ENCODE measurements around the gene KRTAP10-8.

GRCh38 chr21:44613386-44614155 lies 1.7 kb downstream of the KRTAP10-8 start:
- TF ChIP-seq CTCF (conservative IDR thresholded peaks at IDR 0.05 in 1 of 2, IDR thresholded peaks at IDR 0.05 in 1 of 2; ENCODE audit: extremely low read depth in 1 of 2, insufficient read depth in 1 of 2, low read depth in 1 of 2, low read length in 2 of 2) (no peak), EZH2 (IDR thresholded peaks at IDR 0.05; ENCODE audit: borderline replicate concordance, low read length) (no peak)

All from mammary epithelial cell (primary cell).